Measurements from ENCODE around the gene PPAT. TPM values are rescaled to one million over a fixed set of nuclear protein-coding genes. Genes with fewer than 3 reads are reported as not detected.

Gene PPAT
- polyA plus RNA-seq, 3 donors: 0.83 to 1.5 (median 1.4) TPM

DNA sequence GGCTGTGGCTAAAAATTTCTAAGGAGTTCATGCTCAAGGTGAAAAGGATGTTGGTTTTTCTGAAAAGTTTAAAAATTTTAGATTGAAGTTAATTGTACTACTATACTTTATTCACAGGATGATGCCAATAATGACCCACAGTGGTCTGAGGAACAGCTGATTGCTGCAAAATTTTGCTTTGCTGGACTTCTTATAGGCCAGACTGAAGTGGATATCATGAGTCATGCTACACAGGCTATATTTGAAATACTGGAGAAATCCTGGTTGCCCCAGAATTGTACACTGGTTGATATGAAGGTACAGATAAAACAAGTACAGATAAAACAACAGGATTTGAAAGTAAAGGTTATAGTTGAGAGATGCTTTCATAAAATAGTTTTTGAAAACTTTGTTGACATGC is 12.9 kb upstream of the PPAT start:
- peak overlapping the region in 1 of 7 donors; percentile 24 for H3K27ac Mint-ChIP-seq

DNA sequence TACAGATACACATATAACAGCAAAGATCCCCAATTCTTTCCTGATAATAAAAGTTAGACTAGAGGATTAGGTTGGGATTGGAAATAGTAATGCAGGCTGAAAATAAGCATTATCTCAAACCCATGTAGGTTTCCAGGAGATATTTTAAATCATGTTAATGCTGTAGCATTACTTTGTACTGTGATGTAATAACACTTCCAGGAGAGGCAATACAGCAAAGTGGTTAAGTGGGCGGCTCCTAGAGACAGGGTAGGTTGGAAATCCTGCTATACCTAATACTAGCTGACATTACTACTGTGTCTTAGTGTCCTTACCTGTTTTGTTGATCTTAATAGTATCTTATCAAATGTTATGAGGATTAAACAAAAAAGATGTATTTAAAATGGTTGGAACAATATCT is 10.3 kb upstream of the PPAT start:
- Mint-ChIP-seq H3K9me3 (no peaks in the 10 kb centered on the region), H3K27ac (no peak overlapping the region), H3K36me3 (peaks cover 25 to 33% of the 10 kb centered on the region in 2 donors), H3K4me3 (no peak overlapping the region), H3K4me1 (peaks cover 6% of the 10 kb centered on the region), H3K27me3 (ENCODE audit: low read depth in 3 of 3) (no peaks in the 10 kb centered on the region)
- H3K79me2 ChIP-seq (ENCODE audit: insufficient read depth, low read length): peaks cover 13% of the 10 kb centered on the region
- intact Hi-C loops (cut with micrococcal nuclease): no loop called here
- no peak overlapping the region for H3K4me3 ChIP-seq (replicated peaks in 1 of 3; ENCODE audit: low read depth in 2 of 3, low read length in 3 of 3)
- no CpG with 5 or more reads among the region's 1 CpG for WGBS (ENCODE audit: insufficient coverage)
- H3K9me3 ChIP-seq (replicated peaks in 1 of 2; ENCODE audit: control insufficient read depth in 1 of 2, insufficient read depth in 1 of 2, low read length in 2 of 2): no peaks in the 10 kb centered on the region
- TF ChIP-seq, protein P1, sequence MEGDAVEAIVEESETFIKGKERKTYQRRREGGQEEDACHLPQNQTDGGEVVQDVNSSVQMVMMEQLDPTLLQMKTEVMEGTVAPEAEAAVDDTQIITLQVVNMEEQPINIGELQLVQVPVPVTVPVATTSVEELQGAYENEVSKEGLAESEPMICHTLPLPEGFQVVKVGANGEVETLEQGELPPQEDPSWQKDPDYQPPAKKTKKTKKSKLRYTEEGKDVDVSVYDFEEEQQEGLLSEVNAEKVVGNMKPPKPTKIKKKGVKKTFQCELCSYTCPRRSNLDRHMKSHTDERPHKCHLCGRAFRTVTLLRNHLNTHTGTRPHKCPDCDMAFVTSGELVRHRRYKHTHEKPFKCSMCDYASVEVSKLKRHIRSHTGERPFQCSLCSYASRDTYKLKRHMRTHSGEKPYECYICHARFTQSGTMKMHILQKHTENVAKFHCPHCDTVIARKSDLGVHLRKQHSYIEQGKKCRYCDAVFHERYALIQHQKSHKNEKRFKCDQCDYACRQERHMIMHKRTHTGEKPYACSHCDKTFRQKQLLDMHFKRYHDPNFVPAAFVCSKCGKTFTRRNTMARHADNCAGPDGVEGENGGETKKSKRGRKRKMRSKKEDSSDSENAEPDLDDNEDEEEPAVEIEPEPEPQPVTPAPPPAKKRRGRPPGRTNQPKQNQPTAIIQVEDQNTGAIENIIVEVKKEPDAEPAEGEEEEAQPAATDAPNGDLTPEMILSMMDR (IDR thresholded peaks at IDR 0.05): no peak
- H3K9ac ChIP-seq (ENCODE audit: insufficient read depth, low read length, poor library complexity, severe bottlenecking): no peak overlapping the region
- H3K27ac ChIP-seq (ENCODE audit: low read depth in 1 of 2, low read length in 2 of 2): no peak overlapping the region
- no peaks in the 10 kb centered on the region for H3K4me1 ChIP-seq (ENCODE audit: control insufficient read depth in 1 of 2, insufficient read depth in 2 of 2, low read length in 2 of 2)
- H3K4me2 ChIP-seq (replicated peaks; ENCODE audit: extremely low read depth, low read length, poor library complexity, severe bottlenecking): no peak overlapping the region
- H3K36me3 ChIP-seq (replicated peaks in 1 of 2; ENCODE audit: control insufficient read depth in 1 of 2, insufficient read depth in 2 of 2, low read length in 2 of 2): peaks cover 8 to 32% of the 10 kb centered on the region in 2 donors
- H4K20me1 ChIP-seq (ENCODE audit: insufficient read depth, low read length): no peaks in the 10 kb centered on the region
- no peaks in the 10 kb centered on the region for H3K27me3 ChIP-seq (ENCODE audit: control insufficient read depth in 2 of 2, insufficient read depth in 2 of 2, low read length in 2 of 2)
- no peak overlapping the region for H2AFZ ChIP-seq (ENCODE audit: insufficient read depth, low read depth, low read length, poor library complexity, severe bottlenecking)
- no peak for DNase-seq

More for the DNA sequence above, 12.9 kb upstream of the PPAT start:
- H3K36me3 ChIP-seq (replicated peaks in 1 of 2; ENCODE audit: control insufficient read depth in 1 of 2, insufficient read depth in 2 of 2, low read length in 2 of 2): peaks cover 19 to 39% of the 10 kb centered on the region in 2 donors
- no peak overlapping the region for H3K4me2 ChIP-seq (replicated peaks; ENCODE audit: extremely low read depth, low read length, poor library complexity, severe bottlenecking)
- no peak overlapping the region for H3K4me3 ChIP-seq (replicated peaks in 1 of 3; ENCODE audit: low read depth in 2 of 3, low read length in 3 of 3)
- no peaks in the 10 kb centered on the region for H3K27me3 ChIP-seq (ENCODE audit: control insufficient read depth in 2 of 2, insufficient read depth in 2 of 2, low read length in 2 of 2)
- no peaks in the 10 kb centered on the region for H4K20me1 ChIP-seq (ENCODE audit: insufficient read depth, low read length)
- no peak overlapping the region for H2AFZ ChIP-seq (ENCODE audit: insufficient read depth, low read depth, low read length, poor library complexity, severe bottlenecking)
- H3K27ac ChIP-seq (ENCODE audit: low read depth in 1 of 2, low read length in 2 of 2): no peak overlapping the region
- no peak overlapping the region for H3K9ac ChIP-seq (ENCODE audit: insufficient read depth, low read length, poor library complexity, severe bottlenecking)
- Mint-ChIP-seq H3K36me3 (peaks cover 35 to 47% of the 10 kb centered on the region in 2 donors), H3K4me3 (no peak overlapping the region), H3K4me1 (peaks cover 6% of the 10 kb centered on the region), H3K9me3 (no peaks in the 10 kb centered on the region), H3K27me3 (ENCODE audit: low read depth in 3 of 3) (peaks cover 0 to 2% (median 2%) of the 10 kb centered on the region in 3 donors)
- no peaks in the 10 kb centered on the region for H3K79me2 ChIP-seq (ENCODE audit: insufficient read depth, low read length)
- TF ChIP-seq, protein P1 (IDR thresholded peaks at IDR 0.05): no peak
- DNase-seq: no peak
- no peaks in the 10 kb centered on the region for H3K9me3 ChIP-seq (replicated peaks in 1 of 2; ENCODE audit: control insufficient read depth in 1 of 2, insufficient read depth in 1 of 2, low read length in 2 of 2)
- H3K4me1 ChIP-seq (ENCODE audit: control insufficient read depth in 1 of 2, insufficient read depth in 2 of 2, low read length in 2 of 2): no peaks in the 10 kb centered on the region
- intact Hi-C loops (cut with micrococcal nuclease): no loop called here

Data from CD14-positive monocyte (primary cell).